ENCODE measurements around the gene MAP4K3.
A peak's percentile ranks its signal among the peaks of the same experiment; 100 is the strongest.

Gene MAP4K3

GRCh38 chr2:39433586-39434195 is 3.4 kb downstream of the MAP4K3 start:
- DNase-seq (ENCODE audit: low read depth): no peak
- no peak for TF ChIP-seq CTCF (IDR thresholded peaks at IDR 0.05; ENCODE audit: low read depth, low read length)
- no peak for TF ChIP-seq POLR2A (IDR thresholded peaks at IDR 0.05; ENCODE audit: extremely low read depth, insufficient read length)
- TF ChIP-seq MAX (IDR thresholded peaks at IDR 0.05; ENCODE audit: low read depth, low read length): no peak
- no peak for TF ChIP-seq MYC (IDR thresholded peaks at IDR 0.05; ENCODE audit: low read depth, low read length)
- H3K4me3 ChIP-seq (ENCODE audit: low read depth, low read length): no peak overlapping the region

GRCh38 chr2:39432701-39433100 is 4.4 kb downstream of the MAP4K3 start:
- TF ChIP-seq MAX (IDR thresholded peaks at IDR 0.05; ENCODE audit: low read depth, low read length) (no peak), MYC (IDR thresholded peaks at IDR 0.05; ENCODE audit: low read depth, low read length) (no peak), CTCF (IDR thresholded peaks at IDR 0.05; ENCODE audit: low read depth, low read length) (no peak), POLR2A (IDR thresholded peaks at IDR 0.05; ENCODE audit: extremely low read depth, insufficient read length) (no peak)
- no peak overlapping the region for H3K4me3 ChIP-seq (ENCODE audit: low read depth, low read length)
- no peak for DNase-seq (ENCODE audit: low read depth)

GRCh38 chr2:39431592-39432316 is 5.3 kb downstream of the MAP4K3 start:
- DNase-seq (ENCODE audit: low read depth): peak; percentile 48
- TF ChIP-seq CTCF (IDR thresholded peaks at IDR 0.05; ENCODE audit: low read depth, low read length): no peak
- no peak for TF ChIP-seq MAX (IDR thresholded peaks at IDR 0.05; ENCODE audit: low read depth, low read length)
- H3K4me3 ChIP-seq (ENCODE audit: low read depth, low read length): no peak overlapping the region

GRCh38 chr2:39429746-39430145 is 7.3 kb downstream of the MAP4K3 start:
- no peak overlapping the region for H3K4me3 ChIP-seq (ENCODE audit: low read depth, low read length)
- TF ChIP-seq MYC (IDR thresholded peaks at IDR 0.05; ENCODE audit: low read depth, low read length): no peak
- no peak for TF ChIP-seq CTCF (IDR thresholded peaks at IDR 0.05; ENCODE audit: low read depth, low read length)
- TF ChIP-seq POLR2A (IDR thresholded peaks at IDR 0.05; ENCODE audit: extremely low read depth, insufficient read length): no peak
- TF ChIP-seq MAX (IDR thresholded peaks at IDR 0.05; ENCODE audit: low read depth, low read length): no peak
- no peak for DNase-seq (ENCODE audit: low read depth)

- DNase-seq (ENCODE audit: low read depth): no peak
- H3K4me3 ChIP-seq (ENCODE audit: low read depth, low read length): no peak overlapping the region
- TF ChIP-seq MYC (IDR thresholded peaks at IDR 0.05; ENCODE audit: low read depth, low read length) (no peak), POLR2A (IDR thresholded peaks at IDR 0.05; ENCODE audit: extremely low read depth, insufficient read length) (no peak), MAX (IDR thresholded peaks at IDR 0.05; ENCODE audit: low read depth, low read length) (no peak), CTCF (IDR thresholded peaks at IDR 0.05; ENCODE audit: low read depth, low read length) (no peak)
Measured at GRCh38 chr2:39424951-39425350, 12.1 kb downstream of the MAP4K3 start.
